ENCODE data around the gene TOX3. TPM values are rescaled to one million over a fixed set of nuclear protein-coding genes. Genes with fewer than 3 reads are reported as not detected.

Gene TOX3
- 13.7 and 15.6 TPM in 2 replicates for total RNA-seq (2014; rRNA removed; shearing (Covaris generic))
- 9.8 TPM in 2 replicates for polyA plus RNA-seq (2016; fragmentation: Nextera tagmentation; extraction: Ambion mirVana)
- long read RNA-seq, partial matches to known transcripts = 2 of 2 reads
- long read RNA-seq, other reads (novel, unspliced or antisense) = 0 of 2 reads

GRCh38 chr16:52547004-52547833, at the start of gene TOX3:
TOX3 (minus strand) TSS chr16:52547143; CDS start chr16:52546723, 420 bp downstream.
- H2AFZ ChIP-seq = peak within 1 kb of the TSS; percentile 34; the same call in 1 of the 2 replicates
- H3K9me2 ChIP-seq (ENCODE audit: insufficient read depth) = no peaks in the 10 kb centered on the region
- TF ChIP-seq ZNF462 (CRISPR knock-in tag; IDR thresholded peaks at IDR 0.05) = no peak
- TF ChIP-seq ZNF331 (CRISPR knock-in tag; IDR thresholded peaks at IDR 0.05; ENCODE audit: low read depth) = no peak
- no peak for TF ChIP-seq REST (IDR thresholded peaks at IDR 0.05; ENCODE audit: unreplicated experiment)
- no peak for TF ChIP-seq NANOG (IDR thresholded peaks at IDR 0.05; ENCODE audit: borderline replicate concordance)
- TF ChIP-seq POLR2AphosphoS5 (IDR thresholded peaks at IDR 0.05; ENCODE audit: low read depth) = 0 out of 2 replicates have a peak, but pooled peaks have one; percentile 11
- Mint-ChIP-seq H3K4me3 (peak within 1 kb of the TSS; percentile 92), H3K27me3 (ENCODE audit: insufficient read depth, low read depth, poor library complexity) (peaks cover 27% of the 10 kb centered on the region), H3K9me3 (no peaks in the 10 kb centered on the region), H3K4me1 (peaks cover 42% of the 10 kb centered on the region), H3K27ac (no peak within 1 kb of the TSS; the same call in 1 of the 2 replicates), H3K36me3 (ENCODE audit: low read depth) (no peaks in the 10 kb centered on the region; the same call in 1 of the 3 replicates)
- no peak within 1 kb of the TSS for H3K27ac ChIP-seq (ENCODE audit: low read depth)
- peak within 1 kb of the TSS; percentile 76 for H3K4me3 ChIP-seq
- H3K4me1 ChIP-seq (ENCODE audit: insufficient read depth) = peaks cover 37% of the 10 kb centered on the region
- peak; percentile 7 for ATAC-seq
- peaks cover 7% of the 10 kb centered on the region; the same call in 1 of the 2 replicates for H3F3A ChIP-seq (replicated peaks; ENCODE audit: low read depth)
- peaks cover 40% of the 10 kb centered on the region for H3K79me2 ChIP-seq (replicated peaks; ENCODE audit: insufficient read depth)
- H3K36me3 ChIP-seq (ENCODE audit: insufficient read depth) = no peaks in the 10 kb centered on the region
- peak within 1 kb of the TSS; percentile 98 for H3K4me2 ChIP-seq
- DNase-seq (ENCODE audit: low spot score) = peak; percentile 64
- no peaks in the 10 kb centered on the region; the same call in 1 of the 2 replicates for H4K20me1 ChIP-seq (replicated peaks; ENCODE audit: insufficient read depth)
- H3K27me3 ChIP-seq (ENCODE audit: insufficient read depth) = peaks cover 61% of the 10 kb centered on the region
